NOMO-1 treated with DMSO at 0.1 percent for 48 hours (cell line): Measurements from ENCODE around the gene RASA4B.
"Not testable (repeated sequence)": the region's sequence is repeated elsewhere in the genome, so short reads cannot be mapped to it uniquely, and the experiment has no call there.

Experiments used
- DNase-seq: peaks from one replicate; lab custom pipeline; 2025; ENCODE audit not compliant: unreplicated experiment; lab: John Stamatoyannopoulos, UW

The RASA4B gene

GRCh38 chr7:102517550-102518147 lies at the start of gene RASA4B:
RASA4B (minus strand) TSS chr7:102517777; CDS start chr7:102517710, 67 bp downstream.
- not testable (repeated sequence) for DNase-seq

- DNase-seq: not testable (repeated sequence)
Measured at GRCh38 chr7:102550808-102551422, 33.3 kb upstream of the RASA4B start, which contains the start of gene SPDYE2. SPDYE2 (plus strand) TSS chr7:102551226; CDS start chr7:102553256, 2,030 bp downstream.

GRCh38 chr7:102546353-102546752 lies 28.8 kb upstream of the RASA4B start:
- not testable (repeated sequence) for DNase-seq

- DNase-seq: not testable (repeated sequence)
Measured at GRCh38 chr7:102545288-102545687, 27.7 kb upstream of the RASA4B start.

GRCh38 chr7:102544372-102544771 lies 26.8 kb upstream of the RASA4B start:
- DNase-seq: not testable (repeated sequence)

- not testable (repeated sequence) for DNase-seq
Measured at GRCh38 chr7:102543596-102543995, 26.0 kb upstream of the RASA4B start, which contains the start of gene UPK3BL2. UPK3BL2 (minus strand) TSS chr7:102543696; CDS start chr7:102543636, 60 bp downstream.

GRCh38 chr7:102542771-102543170 lies 25.2 kb upstream of the RASA4B start:
- not testable (repeated sequence) for DNase-seq

- not testable (repeated sequence) for DNase-seq
Measured at GRCh38 chr7:102542083-102542482, 24.5 kb upstream of the RASA4B start.

GRCh38 chr7:102540604-102541003 lies 23.0 kb upstream of the RASA4B start:
- DNase-seq: not testable (repeated sequence)

- DNase-seq: not testable (repeated sequence)
Measured at GRCh38 chr7:102535062-102535615, 17.6 kb upstream of the RASA4B start.

GRCh38 chr7:102532127-102532526 lies 14.6 kb upstream of the RASA4B start:
- not testable (repeated sequence) for DNase-seq

GRCh38 chr7:102531583-102531982 lies 14.0 kb upstream of the RASA4B start:
- not testable (repeated sequence) for DNase-seq

GRCh38 chr7:102527822-102528793 lies 10.5 kb upstream of the RASA4B start:
- DNase-seq: not testable (repeated sequence)

- DNase-seq: not testable (repeated sequence)
Measured at GRCh38 chr7:102527182-102527581, 9.6 kb upstream of the RASA4B start.

GRCh38 chr7:102524803-102525202 lies 7.2 kb upstream of the RASA4B start:
- DNase-seq: not testable (repeated sequence)

- DNase-seq: not testable (repeated sequence)
Measured at GRCh38 chr7:102520797-102521196, 3.2 kb upstream of the RASA4B start.

- not testable (repeated sequence) for DNase-seq
Measured at GRCh38 chr7:102516951-102517350, 626 bp downstream of the RASA4B start.

- DNase-seq: not testable (repeated sequence)
Measured at GRCh38 chr7:102515889-102516288, 1.7 kb downstream of the RASA4B start.

GRCh38 chr7:102514881-102515721 lies 2.5 kb downstream of the RASA4B start:
- not testable (repeated sequence) for DNase-seq
